ENCODE data around the gene CCDC12.

DNA sequence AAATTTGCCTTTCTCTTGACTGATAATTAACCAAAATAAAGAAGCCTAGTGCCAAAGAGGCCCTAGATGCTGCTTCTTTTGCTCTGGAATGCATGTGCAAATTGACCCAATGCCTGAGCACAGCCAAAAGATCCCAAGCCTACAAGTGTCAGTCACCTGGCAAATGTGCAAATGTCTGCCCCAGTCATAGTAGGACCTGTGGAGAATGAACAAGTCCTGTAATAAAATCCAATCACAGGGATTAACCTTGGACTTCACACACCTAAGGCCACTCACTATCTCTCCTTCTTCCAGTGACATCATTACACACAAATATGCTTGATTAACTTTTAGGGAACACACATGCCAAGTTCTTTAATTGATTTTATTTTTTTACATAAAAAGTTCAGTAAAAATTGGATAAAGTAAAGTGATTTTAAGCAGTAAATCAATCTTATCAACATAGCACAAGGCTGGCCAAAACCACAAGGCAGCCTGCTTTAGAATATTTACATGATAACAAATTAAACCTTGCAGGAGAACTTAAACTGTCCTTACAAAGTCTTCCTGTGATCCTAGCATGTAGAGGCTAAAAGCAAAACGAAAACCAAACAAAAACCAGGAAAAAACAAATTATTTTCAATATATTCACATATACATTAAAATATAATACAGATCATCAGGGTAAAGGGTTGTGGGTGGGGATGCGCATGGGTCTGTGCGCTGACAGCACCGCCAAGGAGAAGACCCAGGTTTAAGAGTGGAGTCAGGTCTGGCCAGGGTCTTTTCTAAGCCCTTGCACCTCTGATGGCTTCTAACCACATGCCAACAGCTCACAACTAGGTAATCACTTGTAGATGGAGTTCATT, 39.8 kb upstream of the CCDC12 start:
- TF ChIP-seq PHF8 (CRISPR knock-in tag; IDR thresholded peaks at IDR 0.05), result no peak
- TF ChIP-seq, protein P1, sequence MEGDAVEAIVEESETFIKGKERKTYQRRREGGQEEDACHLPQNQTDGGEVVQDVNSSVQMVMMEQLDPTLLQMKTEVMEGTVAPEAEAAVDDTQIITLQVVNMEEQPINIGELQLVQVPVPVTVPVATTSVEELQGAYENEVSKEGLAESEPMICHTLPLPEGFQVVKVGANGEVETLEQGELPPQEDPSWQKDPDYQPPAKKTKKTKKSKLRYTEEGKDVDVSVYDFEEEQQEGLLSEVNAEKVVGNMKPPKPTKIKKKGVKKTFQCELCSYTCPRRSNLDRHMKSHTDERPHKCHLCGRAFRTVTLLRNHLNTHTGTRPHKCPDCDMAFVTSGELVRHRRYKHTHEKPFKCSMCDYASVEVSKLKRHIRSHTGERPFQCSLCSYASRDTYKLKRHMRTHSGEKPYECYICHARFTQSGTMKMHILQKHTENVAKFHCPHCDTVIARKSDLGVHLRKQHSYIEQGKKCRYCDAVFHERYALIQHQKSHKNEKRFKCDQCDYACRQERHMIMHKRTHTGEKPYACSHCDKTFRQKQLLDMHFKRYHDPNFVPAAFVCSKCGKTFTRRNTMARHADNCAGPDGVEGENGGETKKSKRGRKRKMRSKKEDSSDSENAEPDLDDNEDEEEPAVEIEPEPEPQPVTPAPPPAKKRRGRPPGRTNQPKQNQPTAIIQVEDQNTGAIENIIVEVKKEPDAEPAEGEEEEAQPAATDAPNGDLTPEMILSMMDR (CRISPR knock-in tag; IDR thresholded peaks at IDR 0.05), result no peak
- no peak for TF ChIP-seq CHD4 (IDR thresholded peaks at IDR 0.05; ENCODE audit: borderline replicate concordance, low read length)
- no peak for TF ChIP-seq PHF20 (CRISPR knock-in tag; IDR thresholded peaks at IDR 0.05)
